Measurements from ENCODE around the gene SLC25A13. TPM values are rescaled to one million over a fixed set of nuclear protein-coding genes. Genes with fewer than 3 reads are reported as not detected.

The SLC25A13 gene
- total RNA-seq, 2 experiments from 2014 or later, result 7.3 to 9.0 TPM

DNA sequence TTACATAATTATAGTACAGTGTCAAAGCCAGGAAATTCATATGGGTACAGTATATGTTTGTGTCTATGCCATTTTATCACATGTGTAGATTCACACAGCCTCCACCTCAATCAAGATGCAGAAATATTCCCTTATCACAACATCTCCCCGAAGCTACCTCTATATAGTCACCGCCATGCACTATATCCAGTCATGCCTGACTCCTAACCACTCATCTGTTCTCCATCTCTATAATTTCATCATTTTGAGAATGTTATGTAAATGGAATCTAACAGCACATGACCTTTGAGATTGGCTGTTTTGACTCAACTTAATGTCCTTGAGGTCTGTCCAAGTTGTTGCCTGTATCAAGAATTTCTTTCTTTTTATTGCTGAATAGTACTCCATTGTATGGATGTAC lies 22.3 kb upstream of the SLC25A13 start:
- H3K9me3 Mint-ChIP-seq, result no peaks in the 10 kb centered on the region
- DNase-seq (no peak), ATAC-seq (no peak)
- H3K27me3 Mint-ChIP-seq, result peaks cover 29% of the 10 kb centered on the region
- ChIA-PET CTCF (no interaction called here), POLR2A (no interaction called here)
- no peaks in the 10 kb centered on the region for H3K36me3 Mint-ChIP-seq (ENCODE audit: low read depth)
- intact Hi-C loops (cut with micrococcal nuclease), result no loop called here
- no peak overlapping the region for H3K27ac Mint-ChIP-seq
- no peaks in the 10 kb centered on the region for H3K4me1 Mint-ChIP-seq (ENCODE audit: low read depth)
- no peak overlapping the region for H3K4me3 Mint-ChIP-seq
- TF ChIP-seq, protein P1, sequence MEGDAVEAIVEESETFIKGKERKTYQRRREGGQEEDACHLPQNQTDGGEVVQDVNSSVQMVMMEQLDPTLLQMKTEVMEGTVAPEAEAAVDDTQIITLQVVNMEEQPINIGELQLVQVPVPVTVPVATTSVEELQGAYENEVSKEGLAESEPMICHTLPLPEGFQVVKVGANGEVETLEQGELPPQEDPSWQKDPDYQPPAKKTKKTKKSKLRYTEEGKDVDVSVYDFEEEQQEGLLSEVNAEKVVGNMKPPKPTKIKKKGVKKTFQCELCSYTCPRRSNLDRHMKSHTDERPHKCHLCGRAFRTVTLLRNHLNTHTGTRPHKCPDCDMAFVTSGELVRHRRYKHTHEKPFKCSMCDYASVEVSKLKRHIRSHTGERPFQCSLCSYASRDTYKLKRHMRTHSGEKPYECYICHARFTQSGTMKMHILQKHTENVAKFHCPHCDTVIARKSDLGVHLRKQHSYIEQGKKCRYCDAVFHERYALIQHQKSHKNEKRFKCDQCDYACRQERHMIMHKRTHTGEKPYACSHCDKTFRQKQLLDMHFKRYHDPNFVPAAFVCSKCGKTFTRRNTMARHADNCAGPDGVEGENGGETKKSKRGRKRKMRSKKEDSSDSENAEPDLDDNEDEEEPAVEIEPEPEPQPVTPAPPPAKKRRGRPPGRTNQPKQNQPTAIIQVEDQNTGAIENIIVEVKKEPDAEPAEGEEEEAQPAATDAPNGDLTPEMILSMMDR (IDR thresholded peaks at IDR 0.05), result no peak

DNA sequence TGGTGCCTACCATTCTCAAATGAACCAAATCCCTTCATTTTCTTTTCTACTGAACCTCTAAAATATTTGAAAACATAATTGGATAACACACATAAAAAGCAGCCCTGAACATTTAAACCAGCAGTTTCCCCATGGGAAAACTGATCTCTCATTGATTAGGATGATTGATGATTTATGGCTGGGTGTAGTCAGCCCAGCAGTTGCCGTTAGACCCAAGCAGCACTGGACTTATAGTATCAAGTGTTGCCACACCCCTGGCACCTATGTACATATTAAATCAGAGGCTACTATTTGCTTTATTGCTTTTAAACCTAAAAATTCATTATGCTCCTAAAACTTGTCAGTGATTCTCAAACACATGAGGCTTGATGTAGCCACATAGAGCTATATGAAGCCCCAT lies 20.2 kb upstream of the SLC25A13 start:
- Mint-ChIP-seq H3K36me3 (ENCODE audit: low read depth) (no peaks in the 10 kb centered on the region), H3K27ac (no peak overlapping the region), H3K9me3 (no peaks in the 10 kb centered on the region), H3K27me3 (peaks cover 33% of the 10 kb centered on the region), H3K4me1 (ENCODE audit: low read depth) (no peaks in the 10 kb centered on the region), H3K4me3 (no peak overlapping the region)
- CTCF ChIA-PET, result no interaction called here
- POLR2A ChIA-PET, result no interaction called here
- intact Hi-C loops (cut with micrococcal nuclease), result no loop called here
- ATAC-seq, result no peak
- TF ChIP-seq, protein P1 (IDR thresholded peaks at IDR 0.05), result no peak
- no peak for DNase-seq

DNA sequence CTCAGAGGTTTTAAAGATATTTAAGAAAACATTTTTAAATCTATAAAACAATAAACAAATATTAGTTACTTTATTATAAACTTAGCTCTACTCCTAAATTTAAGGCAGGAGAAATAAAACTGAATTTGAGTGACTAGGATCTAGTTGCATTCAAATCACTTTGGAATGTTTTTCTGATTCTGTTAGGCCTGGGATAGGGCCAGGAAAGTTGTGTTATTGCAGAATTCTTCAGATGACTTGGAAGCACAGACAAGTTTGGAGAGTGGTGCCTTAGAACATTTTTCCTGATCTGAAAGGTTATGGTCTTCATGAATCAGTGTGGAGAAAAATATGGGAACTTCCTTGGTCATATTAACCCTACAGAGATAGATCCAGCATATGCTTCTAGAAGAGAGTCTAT lies 15.6 kb upstream of the SLC25A13 start:
- H3K4me1 Mint-ChIP-seq (ENCODE audit: low read depth), result no peaks in the 10 kb centered on the region
- intact Hi-C loops (cut with micrococcal nuclease), result no loop called here
- H3K4me3 Mint-ChIP-seq, result no peak overlapping the region
- CTCF ChIA-PET, result interaction anchor here (1.1 kb wide), 1 partner anchor 52 kb away, joined by 3 read pairs; no protein-coding TSS in a partner anchor
- no peak for ATAC-seq
- TF ChIP-seq, protein P1 (IDR thresholded peaks at IDR 0.05), result no peak
- POLR2A ChIA-PET, result no interaction called here
- no peaks in the 10 kb centered on the region for H3K9me3 Mint-ChIP-seq
- H3K27ac Mint-ChIP-seq, result no peak overlapping the region
- H3K27me3 Mint-ChIP-seq, result peaks cover 19% of the 10 kb centered on the region
- no peak for DNase-seq
- H3K36me3 Mint-ChIP-seq (ENCODE audit: low read depth), result no peaks in the 10 kb centered on the region

DNA sequence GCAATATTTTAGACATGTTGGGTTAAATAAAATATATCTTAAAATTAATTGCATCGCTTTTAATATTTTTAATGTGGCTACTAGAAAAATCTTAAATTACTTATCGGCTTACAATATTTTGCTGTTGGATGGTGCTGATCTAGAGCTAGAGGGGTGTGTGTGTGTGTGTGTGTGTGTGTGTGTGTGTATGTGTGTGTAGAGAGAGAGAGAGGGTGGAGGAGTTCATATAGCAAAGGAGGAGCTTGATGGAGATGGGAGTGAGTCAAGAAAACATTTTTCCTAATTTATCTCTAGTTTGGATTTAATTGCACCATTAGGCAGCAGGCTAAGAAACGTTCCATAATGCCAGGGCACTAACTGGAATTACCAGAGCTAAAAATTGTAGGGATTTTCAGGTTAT lies 10.4 kb upstream of the SLC25A13 start:
- TF ChIP-seq, protein P1 (IDR thresholded peaks at IDR 0.05), result no peak
- ChIA-PET POLR2A (interaction anchor here (0.6 kb wide), 1 partner anchor 11 kb away, joined by 3 read pairs; no protein-coding TSS in a partner anchor), CTCF (no interaction called here)
- Mint-ChIP-seq H3K9me3 (no peaks in the 10 kb centered on the region), H3K4me1 (ENCODE audit: low read depth) (no peaks in the 10 kb centered on the region), H3K27ac (no peak overlapping the region), H3K27me3 (peaks cover 3% of the 10 kb centered on the region), H3K4me3 (no peak overlapping the region), H3K36me3 (ENCODE audit: low read depth) (no peaks in the 10 kb centered on the region)
- intact Hi-C loops (cut with micrococcal nuclease), result no loop called here
- DNase-seq (no peak), ATAC-seq (no peak)

DNA sequence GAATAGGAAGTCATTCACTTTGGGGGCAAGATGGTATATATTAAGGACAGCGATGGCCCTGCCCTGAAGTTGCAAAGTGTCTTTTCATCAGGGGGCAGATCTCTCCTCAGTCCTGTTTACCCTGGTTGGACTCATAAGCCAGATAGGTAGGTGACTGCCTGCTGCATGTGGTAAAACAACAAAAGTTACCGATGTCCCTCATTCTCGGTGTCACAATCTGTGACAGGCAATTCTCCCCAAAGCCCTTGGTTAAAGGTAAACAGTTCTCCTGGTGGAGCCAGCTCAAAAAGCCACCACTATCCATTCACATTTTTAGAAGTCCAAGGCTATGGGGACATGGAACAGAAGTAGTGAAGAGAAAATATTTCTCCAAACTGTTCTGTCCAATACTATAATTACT lies 9.9 kb upstream of the SLC25A13 start:
- no peaks in the 10 kb centered on the region for H3K36me3 Mint-ChIP-seq (ENCODE audit: low read depth)
- DNase-seq (no peak), ATAC-seq (no peak)
- no peaks in the 10 kb centered on the region for H3K9me3 Mint-ChIP-seq
- TF ChIP-seq, protein P1 (IDR thresholded peaks at IDR 0.05), result no peak
- intact Hi-C loops (cut with micrococcal nuclease), result no loop called here
- POLR2A ChIA-PET, result no interaction called here
- H3K4me1 Mint-ChIP-seq (ENCODE audit: low read depth), result no peaks in the 10 kb centered on the region
- H3K4me3 Mint-ChIP-seq, result no peak overlapping the region
- H3K27me3 Mint-ChIP-seq, result peaks cover 2% of the 10 kb centered on the region
- no peak overlapping the region for H3K27ac Mint-ChIP-seq
- CTCF ChIA-PET, result no interaction called here

Measured in activated CD8-positive, alpha-beta T cell treated with anti-CD3 and anti-CD28 coated beads for 36 hours (primary cell).